Ishikawa (cell line): ENCODE results near the gene CDH13.

Experiments used
- EGR1 ChIP-seq: IDR thresholded peaks from 2 replicates; pipeline ENCODE4 v1.6.1; 2012
- EP300 ChIP-seq: IDR thresholded peaks from 2 replicates; pipeline ENCODE4 v1.6.1; 2012; ENCODE audit warnings: borderline replicate concordance
- TAF1 ChIP-seq: IDR thresholded peaks from 2 replicates; pipeline ENCODE4 v1.6.1; 2012; ENCODE audit warnings: low read depth, mild to moderate bottlenecking

- TF ChIP-seq EP300 (no peak), TAF1 (no peak), EGR1 (no peak)
These were observed 973.2 kb downstream of the CDH13 start for GRCh38 chr16:83599789-83600462.
